ENCODE data around the gene BCAS3.
"Not testable (repeated sequence)": the region's sequence is repeated elsewhere in the genome, so short reads cannot be mapped to it uniquely, and the experiment has no call there.

The BCAS3 gene

GRCh38 chr17:61139219-61139618, 461.6 kb downstream of the BCAS3 start:
- peak; percentile 85 for DNase-seq

GRCh38 chr17:61140081-61140786, 462.6 kb downstream of the BCAS3 start:
- DNase-seq: no peak

GRCh38 chr17:61143026-61143425, 465.4 kb downstream of the BCAS3 start:
- no peak for DNase-seq

GRCh38 chr17:61144137-61144536, 466.5 kb downstream of the BCAS3 start:
- peak; percentile 61 for DNase-seq

GRCh38 chr17:61144617-61145564, 467.2 kb downstream of the BCAS3 start:
- peak; percentile 75 for DNase-seq

- not testable (repeated sequence) for DNase-seq
Measured at GRCh38 chr17:61146833-61147232, 469.2 kb downstream of the BCAS3 start.

- DNase-seq: no peak
Measured at GRCh38 chr17:61149106-61149825, 471.6 kb downstream of the BCAS3 start.

- peak; percentile 20 for DNase-seq
Measured at GRCh38 chr17:61149862-61150362, 472.3 kb downstream of the BCAS3 start.

GRCh38 chr17:61150686-61151299, 473.1 kb downstream of the BCAS3 start:
- DNase-seq: peak; percentile 73

GRCh38 chr17:61152898-61153297, 475.2 kb downstream of the BCAS3 start:
- peak; percentile 39 for DNase-seq

- DNase-seq: no peak
Measured at GRCh38 chr17:61155590-61156237, 478.1 kb downstream of the BCAS3 start.

GRCh38 chr17:61157246-61157886, 479.7 kb downstream of the BCAS3 start:
- peak; percentile 86 for DNase-seq

GRCh38 chr17:61158376-61158775, 480.7 kb downstream of the BCAS3 start:
- peak; percentile 52 for DNase-seq

- DNase-seq: peak; percentile 77
Measured at GRCh38 chr17:61159221-61159814, 481.7 kb downstream of the BCAS3 start.

- DNase-seq: no peak
Measured at GRCh38 chr17:61160204-61160603, 482.6 kb downstream of the BCAS3 start.

GRCh38 chr17:61160789-61161445, 483.3 kb downstream of the BCAS3 start:
- DNase-seq: peak; percentile 84

- DNase-seq: no peak
Measured at GRCh38 chr17:61161615-61162134, 484.0 kb downstream of the BCAS3 start.

GRCh38 chr17:61164517-61164916, 486.9 kb downstream of the BCAS3 start:
- no peak for DNase-seq

GRCh38 chr17:61167075-61167474, 489.4 kb downstream of the BCAS3 start:
- no peak for DNase-seq

- DNase-seq: no peak
Measured at GRCh38 chr17:61168506-61168905, 490.9 kb downstream of the BCAS3 start.

Measured in OCI-M1 (cell line).